HepG2 (cell line): ENCODE data around the gene C4orf17. TPM values are rescaled to one million over a fixed set of nuclear protein-coding genes. Genes with fewer than 3 reads are reported as not detected.
A peak's percentile ranks its signal among the peaks of the same experiment; 100 is the strongest.

Experiments used
- ELF3 ChIP-seq: IDR thresholded peaks from 2 replicates; pipeline ENCODE4 v1.6.1; 2016; ENCODE audit warnings: missing genetic modification reagents, missing compliant biosample characterization
- FOXC1 ChIP-seq: sonication (generic); formaldehyde crosslinking; IDR thresholded peaks from 2 replicates; pipeline ENCODE4 v1.8.0; 2022; ENCODE audit warnings: mild to moderate bottlenecking, missing genetic modification reagents, borderline replicate concordance
- GTF3A ChIP-seq: sonication (generic); formaldehyde crosslinking; conservative IDR thresholded peaks from 2 replicates; pipeline ENCODE4 v1.4.0; 2020; ENCODE audit warnings: mild to moderate bottlenecking, missing genetic modification reagents
- HDAC6 ChIP-seq: fragments of 200-600 bp; sonication (generic); IDR thresholded peaks from 2 replicates; pipeline ENCODE4 v1.7.0; 2017; ENCODE audit warnings: mild to moderate bottlenecking, antibody characterized with exemption, low read length, low read depth
- IRF1 ChIP-seq: sonication (generic); formaldehyde crosslinking; IDR thresholded peaks from 2 replicates; pipeline ENCODE4 v1.4.0; 2020; ENCODE audit warnings: low read depth, mild to moderate bottlenecking, missing genetic modification reagents
- IRX3 ChIP-seq: sonication (generic); formaldehyde crosslinking; IDR thresholded peaks from 2 replicates; pipeline ENCODE4 v1.8.1; 2023; ENCODE audit warnings: mild to moderate bottlenecking, low read depth, missing genetic modification reagents, borderline replicate concordance
- MBNL3 ChIP-seq: fragments of 250-450 bp; sonication (Bioruptor Pico); conservative IDR thresholded peaks from 2 replicates; pipeline ENCODE4 v1.8.0; 2022; ENCODE audit warnings: mild to moderate bottlenecking, inconsistent platforms
- MED13 ChIP-seq: sonication (generic); formaldehyde crosslinking; IDR thresholded peaks from 2 replicates; pipeline ENCODE4 v1.5.0; 2020; ENCODE audit warnings: missing genetic modification reagents
- MEIS1 ChIP-seq: sonication (generic); formaldehyde crosslinking; IDR thresholded peaks from 2 replicates; pipeline ENCODE4 v1.9.0; 2021; ENCODE audit warnings: mild to moderate bottlenecking, missing genetic modification reagents, moderate library complexity, borderline replicate concordance
- MEIS2 ChIP-seq: sonication (generic); formaldehyde crosslinking; IDR thresholded peaks from 2 replicates; pipeline ENCODE4 v1.9.0; 2021; ENCODE audit warnings: mild to moderate bottlenecking, missing genetic modification reagents
- NONO ChIP-seq, 2 experiments: fragments of 450-650 bp in 1 of 2; sonication (generic) in 1 of 2; formaldehyde crosslinking in 1 of 2; IDR thresholded peaks in 1 of 2; conservative IDR thresholded peaks in 1 of 2; 2 replicates each; pipeline versions ENCODE4 v1.6.1 to v1.8.0; 2017 to 2022; ENCODE audit warnings: mild to moderate bottlenecking in 1 of 2, missing genetic modification reagents in 1 of 2, moderate library complexity in 1 of 2
- NRL ChIP-seq: sonication (generic); formaldehyde crosslinking; IDR thresholded peaks from 2 replicates; pipeline ENCODE4 v1.5.0; 2020; ENCODE audit warnings: missing genetic modification reagents, mild to moderate bottlenecking, moderate library complexity, borderline replicate concordance
- TFDP1 ChIP-seq: IDR thresholded peaks from 2 replicates; pipeline ENCODE4 v1.6.1; 2016; ENCODE audit warnings: missing compliant biosample characterization, missing genetic modification reagents, borderline replicate concordance
- ZBTB38 ChIP-seq: sonication (generic); formaldehyde crosslinking; IDR thresholded peaks from 2 replicates; pipeline ENCODE4 v1.5.1; 2020; ENCODE audit warnings: mild to moderate bottlenecking, missing genetic modification reagents
- ZFYVE20 ChIP-seq: sonication (generic); formaldehyde crosslinking; IDR thresholded peaks from 2 replicates; pipeline ENCODE4 v1.8.0; 2023; ENCODE audit warnings: low read depth, mild to moderate bottlenecking, moderate library complexity, missing genetic modification reagents, borderline replicate concordance
- ZGPAT ChIP-seq: IDR thresholded peaks from 2 replicates; pipeline ENCODE4 v1.6.1; 2016; ENCODE audit warnings: mild to moderate bottlenecking
- ZNF143 ChIP-seq: sonication (generic); formaldehyde crosslinking; IDR thresholded peaks from 2 replicates; pipeline ENCODE4 v1.4.0; 2020; ENCODE audit warnings: missing genetic modification reagents
- ZNF232 ChIP-seq: sonication (generic); formaldehyde crosslinking; IDR thresholded peaks from 2 replicates; pipeline ENCODE4 v1.4.0; 2020; ENCODE audit warnings: missing genetic modification reagents, borderline replicate concordance
- ZNF253 ChIP-seq: sonication (generic); formaldehyde crosslinking; IDR thresholded peaks from 2 replicates; pipeline ENCODE4 v1.8.0; 2022; ENCODE audit warnings: mild to moderate bottlenecking, missing genetic modification reagents, borderline replicate concordance
- ZNF337 ChIP-seq: sonication (generic); formaldehyde crosslinking; IDR thresholded peaks from 2 replicates; pipeline ENCODE4 v1.5.1; 2020; ENCODE audit warnings: missing genetic modification reagents, low read depth, mild to moderate bottlenecking, borderline replicate concordance
- ZNF383 ChIP-seq: sonication (generic); formaldehyde crosslinking; IDR thresholded peaks from 2 replicates; pipeline ENCODE4 v1.4.0; 2020; ENCODE audit warnings: missing genetic modification reagents, mild to moderate bottlenecking, borderline replicate concordance
- ZNF7 ChIP-seq: IDR thresholded peaks from 2 replicates; pipeline ENCODE4 v1.6.1; 2016; ENCODE audit warnings: missing biosample characterization, missing genetic modification reagents
- polyA plus RNA-seq, 8 experiments: library from polyadenylated mRNA; depleted of rRNA in 3 of 8; stranded (reverse) in 7 of 8; unstranded in 1 of 8; fragments of >200 nt; fragmentation: Illumina TruSeq in 4 of 8; extraction: Trizol in 4 of 8; gene quantifications; 2 replicates each; pipeline versions ENCODE4 v1.2.1 to v1.2.3, GENCODE V29; 2011 to 2016; ENCODE audit warnings: low read depth in 4 of 8, missing spikeins in 1 of 8, mixed read lengths in 1 of 8; ENCODE audit not compliant: insufficient read depth in 1 of 8
- total RNA-seq, 5 experiments: library from RNA; depleted of rRNA; stranded (reverse); fragments of >200 nt; fragmentation: Illumina TruSeq; extraction: Trizol; gene quantifications; 2 replicates each; pipeline ENCODE4 v1.2.3, GENCODE V29; 2016; ENCODE audit warnings: low read depth in 1 of 5
- TF ChIP-seq, protein P1 (sequence below): sonication (generic); formaldehyde crosslinking; IDR thresholded peaks from 2 replicates; pipeline ENCODE4 v1.5.0; 2020; ENCODE audit warnings: mild to moderate bottlenecking, missing genetic modification reagents
- TF ChIP-seq, protein P2 (sequence below): sonication (generic); formaldehyde crosslinking; IDR thresholded peaks from 2 replicates; pipeline ENCODE4 v1.4.0; 2020; ENCODE audit warnings: missing genetic modification reagents, low read depth, mild to moderate bottlenecking, borderline replicate concordance

Gene C4orf17
- total and polyA plus RNA-seq, 2 of the 13 experiments (the other 11 are each of a cell fraction or from before 2014, with no cell fraction given), result not detected

GRCh38 chr4:99574530-99575324 lies 63.9 kb downstream of the C4orf17 start, which contains the start of gene MTTP (continued):
- no peak for TF ChIP-seq ZNF143 (CRISPR knock-in tag)
- no peak for TF ChIP-seq ZNF7 (CRISPR knock-in tag)
- no peak for TF ChIP-seq GTF3A (CRISPR knock-in tag)
- no peak for TF ChIP-seq IRX3 (CRISPR knock-in tag)
- TF ChIP-seq, protein P1, sequence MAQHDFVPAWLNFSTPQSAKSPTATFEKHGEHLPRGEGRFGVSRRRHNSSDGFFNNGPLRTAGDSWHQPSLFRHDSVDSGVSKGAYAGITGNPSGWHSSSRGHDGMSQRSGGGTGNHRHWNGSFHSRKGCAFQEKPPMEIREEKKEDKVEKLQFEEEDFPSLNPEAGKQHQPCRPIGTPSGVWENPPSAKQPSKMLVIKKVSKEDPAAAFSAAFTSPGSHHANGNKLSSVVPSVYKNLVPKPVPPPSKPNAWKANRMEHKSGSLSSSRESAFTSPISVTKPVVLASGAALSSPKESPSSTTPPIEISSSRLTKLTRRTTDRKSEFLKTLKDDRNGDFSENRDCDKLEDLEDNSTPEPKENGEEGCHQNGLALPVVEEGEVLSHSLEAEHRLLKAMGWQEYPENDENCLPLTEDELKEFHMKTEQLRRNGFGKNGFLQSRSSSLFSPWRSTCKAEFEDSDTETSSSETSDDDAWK (CRISPR knock-in tag), result no peak
- no peak for TF ChIP-seq ZNF337
- no peak for TF ChIP-seq ZFYVE20
- 0 out of 2 replicates have a peak, but pooled peaks have one; percentile 22 for TF ChIP-seq MEIS1
- TF ChIP-seq ZGPAT, result peak; percentile 57; the same call in 1 of the 2 replicates
- no peak for TF ChIP-seq MBNL3 (CRISPR knock-in tag)
- TF ChIP-seq IRF1 (CRISPR knock-in tag), result no peak
- TF ChIP-seq NRL (CRISPR knock-in tag), result no peak
- 0 out of 2 replicates have a peak, but pooled peaks have one; percentile 17 for TF ChIP-seq TFDP1 (CRISPR knock-in tag)
- no peak for TF ChIP-seq FOXC1
- TF ChIP-seq MED13 (CRISPR knock-in tag), result no peak
- TF ChIP-seq HDAC6, result no peak
- no peak for TF ChIP-seq ZNF253
- TF ChIP-seq ZNF232 (CRISPR knock-in tag), result no peak; the same call in 1 of the 2 replicates
- TF ChIP-seq ZBTB38, result no peak
- TF ChIP-seq ZNF383 (CRISPR knock-in tag), result no peak
- no peak for TF ChIP-seq MEIS2
- TF ChIP-seq NONO (IDR thresholded peaks at IDR 0.05), result no peak
- TF ChIP-seq NONO (CRISPR knock-in tag; conservative IDR thresholded peaks at IDR 0.05), result no peak
- TF ChIP-seq ELF3, result peak; percentile 65
- TF ChIP-seq, protein P2, sequence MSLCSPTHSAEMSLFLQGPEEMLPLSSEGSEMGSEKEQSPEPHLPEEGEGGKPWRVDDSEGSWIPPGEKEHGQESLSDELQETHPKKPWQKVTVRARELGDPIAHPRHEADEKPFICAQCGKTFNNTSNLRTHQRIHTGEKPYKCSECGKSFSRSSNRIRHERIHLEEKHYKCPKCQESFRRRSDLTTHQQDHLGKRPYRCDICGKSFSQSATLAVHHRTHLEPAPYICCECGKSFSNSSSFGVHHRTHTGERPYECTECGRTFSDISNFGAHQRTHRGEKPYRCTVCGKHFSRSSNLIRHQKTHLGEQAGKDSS, result no peak
